ENCODE measurements around the gene CDH24.
"Not testable (repeated sequence)": the region's sequence is repeated elsewhere in the genome, so short reads cannot be mapped to it uniquely, and the experiment has no call there.

CDH24 gene

DNA sequence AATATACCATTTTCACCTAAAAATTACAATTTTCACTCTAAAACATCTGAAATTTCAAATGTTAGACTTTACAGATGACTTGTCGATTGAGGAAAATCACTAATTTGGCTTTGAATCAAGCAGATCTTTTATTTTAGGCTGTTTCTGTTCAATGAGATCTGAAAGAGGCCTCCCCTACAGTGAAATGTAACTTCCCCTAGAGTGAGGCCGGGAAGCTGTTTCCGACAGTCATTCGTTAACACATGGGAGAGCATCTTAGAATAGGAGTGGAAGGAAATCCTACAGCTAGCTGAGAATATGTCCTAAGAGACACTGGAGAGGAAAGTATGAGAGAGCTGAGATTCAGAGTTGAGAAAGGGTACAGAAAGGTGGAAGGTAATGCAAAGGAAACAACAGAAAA lies 41.7 kb downstream of the CDH24 start:
- DNase-seq = no peak

GRCh38 chr14:23013749-23014054 lies 43.6 kb downstream of the CDH24 start:
- not testable (repeated sequence) for DNase-seq

- DNase-seq = no peak
Measured at GRCh38 chr14:23013054-23013748, 44.1 kb downstream of the CDH24 start.

DNA sequence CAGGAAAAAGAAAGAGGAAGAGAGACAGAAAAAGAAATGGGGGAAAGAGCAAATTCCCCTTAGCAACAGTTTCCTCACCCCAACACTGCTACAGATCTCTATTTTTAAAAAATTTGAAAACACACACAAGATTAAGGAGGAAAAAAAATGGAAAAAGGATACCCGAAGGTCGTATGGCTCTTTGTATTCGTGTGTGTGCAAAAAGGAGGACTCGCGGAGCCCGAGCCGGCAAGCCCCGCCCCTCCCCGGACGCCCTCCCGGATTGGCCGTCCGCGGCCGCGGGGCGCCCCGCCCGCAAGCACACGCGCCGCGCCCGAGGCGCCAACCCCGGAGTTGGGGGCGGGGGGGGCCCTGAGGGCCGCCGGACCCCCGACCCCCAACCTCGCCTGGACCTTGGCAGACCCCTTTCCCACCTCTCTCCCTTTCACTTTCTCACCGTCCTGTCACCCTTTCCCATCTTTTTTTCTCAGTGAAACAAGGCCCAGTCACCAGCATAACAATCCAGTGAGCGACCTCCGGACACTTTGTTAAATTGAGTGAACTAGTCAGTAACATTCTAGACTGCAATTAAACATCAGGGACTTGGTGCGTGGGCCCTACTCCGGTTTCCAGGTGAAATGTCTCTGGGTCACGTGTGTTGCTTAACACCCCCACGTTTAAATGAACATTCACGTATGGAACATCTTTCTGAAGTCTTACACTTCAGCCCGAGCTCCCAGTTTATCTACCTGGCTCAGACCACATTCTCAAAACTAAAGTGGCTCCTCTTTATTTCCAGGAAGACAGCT lies 47.2 kb downstream of the CDH24 start, which contains the start of gene C14orf93:
Gene C14orf93, minus strand, starts transcription at position 205 of the 788 bp plus-strand sequence. CDS start 11,120 bp downstream, outside the sequence.
- DNase-seq = no peak

DNA sequence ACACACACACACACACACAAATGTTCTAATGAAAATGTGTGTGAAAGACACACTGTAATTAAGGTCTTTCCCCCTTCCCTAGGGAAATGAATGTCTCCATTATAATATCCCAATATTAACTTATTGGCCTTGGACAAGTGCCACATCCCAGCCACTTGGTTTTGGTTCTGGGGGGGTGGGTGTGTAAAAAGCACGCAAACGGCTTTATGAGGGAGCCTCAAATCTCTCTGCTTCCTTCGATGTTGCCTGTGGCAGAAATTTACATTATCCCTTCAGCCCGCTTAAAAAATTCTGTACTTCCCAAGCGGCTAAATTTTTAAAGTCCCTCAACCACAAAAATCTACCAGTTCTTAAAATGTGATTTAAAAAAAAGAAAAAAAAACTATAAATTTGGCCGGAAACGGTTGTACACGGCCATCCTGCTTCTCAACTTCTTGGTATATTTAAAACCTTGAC lies 47.8 kb downstream of the CDH24 start:
- no peak for DNase-seq

DNA sequence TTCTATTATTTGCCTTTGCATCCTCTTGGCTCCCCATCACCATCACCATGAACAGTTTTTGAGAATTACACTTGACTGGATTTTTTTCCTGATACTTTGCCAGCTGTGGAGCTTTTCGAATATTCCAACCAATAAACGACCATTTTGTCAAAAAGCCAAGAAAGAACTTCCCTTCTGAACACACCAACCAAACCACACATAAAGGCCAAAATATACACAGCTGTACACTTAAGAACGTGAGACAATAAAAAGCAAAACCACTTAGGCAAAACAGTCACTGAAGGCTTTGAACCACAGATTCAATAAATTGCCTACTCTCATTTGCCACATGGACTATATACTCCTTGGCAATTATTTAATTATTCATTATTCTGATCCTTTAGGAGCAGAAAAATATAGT lies 48.5 kb downstream of the CDH24 start:
- no peak for DNase-seq

DNA sequence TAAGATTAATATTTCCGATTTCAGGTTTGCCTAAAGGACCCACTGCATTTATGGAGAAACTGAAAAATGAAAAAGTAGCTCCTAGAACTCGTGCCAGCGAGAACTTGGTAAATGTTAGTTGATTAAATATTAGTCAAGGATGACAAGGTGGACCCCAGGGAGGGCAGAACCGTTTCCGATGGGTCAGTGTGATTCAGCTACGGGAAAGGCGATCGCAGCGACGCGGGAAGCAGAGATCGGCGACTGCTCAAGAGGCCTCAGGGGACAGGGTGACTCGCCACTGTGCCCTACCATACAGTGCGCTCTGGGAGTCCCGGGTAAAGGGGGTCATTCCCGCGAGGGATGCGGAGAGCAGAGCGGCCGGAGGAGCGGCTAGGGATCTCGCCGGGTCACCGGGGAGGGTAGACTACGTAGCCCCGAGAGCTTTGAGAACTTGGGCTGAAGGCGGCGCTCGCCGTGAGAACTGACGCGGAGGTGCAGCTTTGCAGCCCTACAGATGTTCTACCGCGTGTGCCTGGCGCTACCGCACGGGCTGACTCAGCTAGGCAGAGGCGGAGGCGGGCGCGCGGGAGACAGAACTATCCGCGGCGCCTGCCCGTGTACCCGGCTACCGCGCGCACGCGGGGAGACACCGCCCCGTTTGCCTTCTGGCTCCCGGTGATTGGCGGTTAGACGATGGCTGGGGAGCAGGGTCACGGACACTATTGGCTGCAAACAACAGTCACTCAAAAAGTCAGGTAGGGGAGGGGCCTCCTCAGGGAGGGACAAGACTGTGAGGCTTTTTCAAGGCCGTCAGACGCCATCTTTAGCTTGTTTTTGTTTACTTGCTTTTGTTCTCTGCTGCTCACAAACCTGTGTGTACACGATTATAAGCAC lies 50.5 kb downstream of the CDH24 start:
- peak; percentile 96 for DNase-seq

DNA sequence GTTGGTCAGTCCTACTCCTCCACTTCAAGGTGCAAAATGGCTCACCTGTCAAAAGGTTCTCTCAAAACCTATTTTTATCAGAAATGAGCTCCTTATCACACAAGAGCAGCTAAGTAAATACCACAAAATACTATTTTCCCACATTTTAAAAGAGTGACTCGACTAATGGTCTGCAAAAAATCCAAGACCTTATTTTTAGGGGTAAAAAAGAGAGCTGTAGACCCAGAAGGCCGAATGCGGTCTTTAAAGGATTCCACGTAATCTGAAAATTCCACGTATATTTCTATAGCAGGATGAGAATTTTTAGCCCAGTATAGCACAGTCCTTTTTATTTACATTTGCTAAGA lies 51.2 kb downstream of the CDH24 start:
- no peak for DNase-seq

GRCh38 chr14:23005451-23006187 lies 51.7 kb downstream of the CDH24 start:
- DNase-seq = no peak

GRCh38 chr14:23004274-23004673 lies 53.0 kb downstream of the CDH24 start:
- not testable (repeated sequence) for DNase-seq

DNA sequence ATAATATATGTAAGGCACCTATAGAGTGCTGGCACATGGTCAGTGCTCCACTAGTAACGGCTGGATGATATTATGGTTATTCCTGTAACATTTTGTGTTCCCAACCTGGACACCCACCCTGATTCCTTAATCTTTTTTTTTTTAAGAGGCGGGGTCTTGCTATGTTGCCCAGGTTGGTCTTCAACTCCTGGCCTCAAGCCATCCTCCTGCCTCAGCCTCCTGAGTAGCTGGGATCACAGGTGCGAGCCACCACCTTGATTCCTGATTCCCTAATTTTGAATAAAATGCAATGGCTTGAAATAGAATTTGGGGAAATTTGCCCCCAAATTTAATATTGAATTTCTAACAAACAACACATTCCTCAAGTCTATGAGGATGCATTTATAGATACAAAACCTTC lies 54.7 kb downstream of the CDH24 start:
- no peak for DNase-seq

DNA sequence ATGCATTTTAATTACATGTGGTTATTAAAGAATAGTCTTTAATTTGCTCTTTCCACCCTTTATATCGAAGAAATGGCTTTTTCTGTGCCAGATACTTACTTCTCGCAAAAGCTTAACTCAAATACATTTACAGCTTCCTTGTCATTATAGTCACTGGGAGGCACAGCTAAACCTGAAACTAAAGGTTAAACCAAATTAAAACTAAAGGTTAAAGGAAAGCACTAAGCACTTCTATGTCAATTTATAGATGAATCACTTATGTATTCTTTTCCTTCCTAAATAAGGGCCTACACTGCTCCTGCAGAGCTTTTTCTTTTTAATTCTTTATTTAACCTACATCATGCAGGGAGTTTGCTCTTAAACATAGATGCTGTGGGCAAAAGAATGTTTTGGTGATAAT lies 56.5 kb downstream of the CDH24 start:
- DNase-seq = no peak

- no peak for DNase-seq
Measured at GRCh38 chr14:22998329-22999012, 58.8 kb downstream of the CDH24 start.

DNA sequence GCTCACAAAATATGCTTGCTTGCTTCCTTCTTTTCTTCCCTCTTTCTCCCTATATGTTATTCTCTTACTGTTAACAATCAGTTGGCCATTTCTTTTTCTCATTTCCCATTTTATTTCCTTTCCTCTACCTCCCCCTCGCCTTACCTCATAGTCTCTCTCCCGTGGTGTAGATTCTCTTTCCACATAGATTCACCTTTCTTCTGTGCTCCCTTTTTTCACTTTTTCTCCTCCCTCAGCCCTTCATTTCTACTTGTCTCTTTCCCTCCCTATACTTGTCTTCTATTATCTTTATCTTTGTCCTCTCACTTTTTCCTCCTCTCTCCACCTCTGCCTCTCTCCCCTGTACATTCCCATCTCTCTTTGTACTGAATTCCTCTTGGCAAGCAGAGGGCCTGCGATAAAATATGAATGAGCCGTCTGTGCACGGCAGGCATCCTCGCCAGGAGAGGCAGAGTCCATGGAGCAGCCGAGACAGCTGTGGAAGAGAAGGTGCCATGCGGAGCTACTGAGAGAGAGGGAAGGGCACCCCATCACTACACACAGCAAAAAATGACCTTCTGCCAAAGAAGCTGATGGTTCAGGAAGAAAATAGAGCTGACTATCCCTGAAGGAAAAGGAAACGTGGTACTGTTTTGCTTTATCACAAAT lies 59.5 kb downstream of the CDH24 start:
- DNase-seq = no peak
